Osteoblast (primary cell): ENCODE data around the gene TACC2. TPM values are rescaled to one million over a fixed set of nuclear protein-coding genes. Genes with fewer than 3 reads are reported as not detected.
A peak's percentile ranks its signal among the peaks of the same experiment; 100 is the strongest.

Experiments used
- DNase-seq: peaks from one replicate; pipeline ENCODE4 v3.0.0; 2011; ENCODE audit warnings: low spot score, mixed read lengths; ENCODE audit not compliant: insufficient read length; ENCODE audit errors: missing footprints
- H2AFZ ChIP-seq: 2 replicates; pipeline ENCODE4 v1.6.0; 2011; ENCODE audit warnings: mild to moderate bottlenecking, low read length
- H3K27ac ChIP-seq: 2 replicates; pipeline ENCODE4 v1.5.1; 2011; ENCODE audit warnings: mild to moderate bottlenecking, low read depth, low read length, moderate library complexity
- H3K27me3 ChIP-seq: 2 replicates; pipeline ENCODE4 v1.6.0; 2012; ENCODE audit warnings: mild to moderate bottlenecking, control low read depth, inconsistent platforms, low read length, moderate library complexity; ENCODE audit not compliant: insufficient read depth
- H3K36me3 ChIP-seq: 2 replicates; pipeline ENCODE4 v1.5.1; 2011; ENCODE audit warnings: mild to moderate bottlenecking, low read length, control low read depth, moderate library complexity; ENCODE audit not compliant: insufficient read depth
- H3K4me1 ChIP-seq: 2 replicates; pipeline ENCODE4 v1.5.1; 2011; ENCODE audit warnings: mild to moderate bottlenecking, low read length, control low read depth, moderate library complexity; ENCODE audit not compliant: insufficient read depth
- H3K4me2 ChIP-seq: 2 replicates; pipeline ENCODE4 v1.6.0; 2011; ENCODE audit warnings: mild to moderate bottlenecking, low read length; ENCODE audit not compliant: insufficient read depth
- H3K4me3 ChIP-seq: fragments of 200-600 bp; sonication (generic); 3 replicates; pipeline ENCODE4 v1.5.1; 2012; ENCODE audit warnings: mild to moderate bottlenecking, low read length, inconsistent platforms; ENCODE audit not compliant: insufficient read depth
- H3K79me2 ChIP-seq: 2 replicates; pipeline ENCODE4 v1.6.0; 2012; ENCODE audit warnings: mild to moderate bottlenecking, low read length, control low read depth, inconsistent platforms; ENCODE audit not compliant: insufficient read depth
- H3K9me3 ChIP-seq: 2 replicates; pipeline ENCODE4 v1.5.1; 2011; ENCODE audit warnings: low read depth, low read length, control low read depth
- H4K20me1 ChIP-seq: 2 replicates; pipeline ENCODE4 v1.6.0; 2012; ENCODE audit warnings: mild to moderate bottlenecking, low read length, control low read depth; ENCODE audit not compliant: insufficient read depth
- total RNA-seq: library from RNA; depleted of rRNA; stranded (reverse); fragments of >200 nt; gene quantifications from 2 replicates; pipeline ENCODE4 v1.2.3, GENCODE V29; 2012
- TF ChIP-seq, protein P1 (sequence below): IDR thresholded peaks from 2 replicates; pipeline ENCODE4 v1.5.1; 2011; ENCODE audit warnings: mild to moderate bottlenecking, low read depth, low read length, moderate library complexity; ENCODE audit errors: extremely low read depth

Gene TACC2
- total RNA-seq, 1 donor, result 5.8 TPM

DNA sequence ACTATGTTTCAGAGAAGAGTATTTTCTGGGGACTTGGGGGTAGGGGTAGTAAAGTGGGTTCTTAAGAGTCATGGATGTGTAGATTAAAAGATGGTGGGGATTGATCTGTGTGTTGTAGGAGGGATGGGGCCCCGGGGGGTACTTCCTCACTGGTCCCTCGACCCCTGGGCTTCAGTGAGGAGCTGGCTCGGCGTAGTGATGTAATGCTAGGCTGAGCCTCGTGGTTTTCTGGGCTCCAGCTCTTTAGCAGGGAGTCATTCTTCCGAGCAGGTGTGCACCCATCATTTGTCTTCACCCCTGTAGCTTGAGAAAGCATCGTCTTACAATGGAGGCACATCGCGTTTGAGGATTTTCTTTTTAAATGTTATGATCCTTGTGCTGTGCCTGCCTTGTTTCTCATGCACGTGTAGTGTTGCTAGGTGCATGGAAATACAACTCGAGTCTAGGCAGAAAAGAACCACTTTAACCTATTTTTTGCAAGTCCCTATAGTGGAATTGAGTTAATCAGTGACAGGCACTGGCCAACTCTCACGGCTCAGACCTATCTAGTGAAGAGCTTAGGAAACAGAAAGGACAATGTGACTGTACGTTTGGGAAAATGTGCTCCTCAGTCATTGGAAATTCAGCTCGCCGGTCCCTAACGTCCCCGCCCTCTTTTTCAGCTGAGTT lies 176.0 kb downstream of the TACC2 start:
- H2AFZ ChIP-seq, result no peak overlapping the region
- H3K27ac ChIP-seq, result no peak overlapping the region
- TF ChIP-seq, protein P1, sequence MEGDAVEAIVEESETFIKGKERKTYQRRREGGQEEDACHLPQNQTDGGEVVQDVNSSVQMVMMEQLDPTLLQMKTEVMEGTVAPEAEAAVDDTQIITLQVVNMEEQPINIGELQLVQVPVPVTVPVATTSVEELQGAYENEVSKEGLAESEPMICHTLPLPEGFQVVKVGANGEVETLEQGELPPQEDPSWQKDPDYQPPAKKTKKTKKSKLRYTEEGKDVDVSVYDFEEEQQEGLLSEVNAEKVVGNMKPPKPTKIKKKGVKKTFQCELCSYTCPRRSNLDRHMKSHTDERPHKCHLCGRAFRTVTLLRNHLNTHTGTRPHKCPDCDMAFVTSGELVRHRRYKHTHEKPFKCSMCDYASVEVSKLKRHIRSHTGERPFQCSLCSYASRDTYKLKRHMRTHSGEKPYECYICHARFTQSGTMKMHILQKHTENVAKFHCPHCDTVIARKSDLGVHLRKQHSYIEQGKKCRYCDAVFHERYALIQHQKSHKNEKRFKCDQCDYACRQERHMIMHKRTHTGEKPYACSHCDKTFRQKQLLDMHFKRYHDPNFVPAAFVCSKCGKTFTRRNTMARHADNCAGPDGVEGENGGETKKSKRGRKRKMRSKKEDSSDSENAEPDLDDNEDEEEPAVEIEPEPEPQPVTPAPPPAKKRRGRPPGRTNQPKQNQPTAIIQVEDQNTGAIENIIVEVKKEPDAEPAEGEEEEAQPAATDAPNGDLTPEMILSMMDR, result no peak
- H3K4me1 ChIP-seq, result peaks cover 9% of the 10 kb centered on the region
- DNase-seq, result peak; percentile 44
- no peaks in the 10 kb centered on the region for H3K36me3 ChIP-seq
- no peaks in the 10 kb centered on the region for H3K9me3 ChIP-seq
- H3K79me2 ChIP-seq, result peaks cover 2% of the 10 kb centered on the region
- peaks cover 31% of the 10 kb centered on the region for H4K20me1 ChIP-seq
- H3K27me3 ChIP-seq, result no peaks in the 10 kb centered on the region
- H3K4me2 ChIP-seq, result no peak overlapping the region
- H3K4me3 ChIP-seq, result no peak overlapping the region

DNA sequence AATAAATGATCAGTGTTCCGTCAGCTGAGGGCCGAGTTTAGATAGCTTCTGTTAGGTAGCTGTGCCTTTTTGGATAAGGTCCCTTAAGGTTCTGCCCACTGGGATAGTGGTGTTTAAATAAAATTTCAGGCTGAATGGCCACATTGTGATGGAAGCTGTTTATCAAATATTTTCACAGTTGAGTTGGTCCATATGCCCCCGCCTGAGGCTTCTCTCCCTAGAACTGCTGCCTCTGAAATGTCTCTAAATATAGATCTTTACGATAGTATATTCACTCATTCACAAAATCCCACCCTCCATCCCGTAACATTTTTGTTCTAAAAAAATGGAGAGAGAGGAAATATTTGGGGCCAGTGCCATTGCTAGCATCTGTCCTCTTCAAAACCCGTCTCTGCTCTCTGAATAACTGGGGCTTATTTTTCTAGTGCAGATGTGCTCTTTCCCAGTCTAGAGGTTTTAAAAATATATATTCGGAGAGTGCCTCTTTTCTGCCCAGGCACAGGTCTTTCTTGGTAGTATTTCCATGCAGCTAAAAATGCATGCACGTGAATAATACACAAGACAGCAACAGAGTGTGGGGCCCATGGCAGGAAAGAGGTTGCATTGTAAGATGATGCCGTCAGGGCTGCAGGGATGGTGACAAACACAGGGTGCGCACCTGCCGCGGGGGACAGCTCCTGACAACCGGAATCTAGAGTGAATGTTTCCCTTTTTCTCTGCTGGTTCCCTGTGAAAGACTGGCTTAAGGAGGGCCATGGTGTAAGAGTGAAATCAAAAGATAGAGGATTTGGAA lies 176.7 kb downstream of the TACC2 start:
- H3K4me2 ChIP-seq, result no peak overlapping the region
- H3K27me3 ChIP-seq, result no peaks in the 10 kb centered on the region
- DNase-seq, result peak; percentile 31
- TF ChIP-seq, protein P1, result no peak
- no peak overlapping the region for H2AFZ ChIP-seq
- H4K20me1 ChIP-seq, result peaks cover 31% of the 10 kb centered on the region
- H3K4me1 ChIP-seq, result peaks cover 9% of the 10 kb centered on the region
- no peaks in the 10 kb centered on the region for H3K36me3 ChIP-seq
- H3K79me2 ChIP-seq, result peaks cover 2% of the 10 kb centered on the region
- H3K27ac ChIP-seq, result no peak overlapping the region
- H3K4me3 ChIP-seq, result no peak overlapping the region
- H3K9me3 ChIP-seq, result no peaks in the 10 kb centered on the region

DNA sequence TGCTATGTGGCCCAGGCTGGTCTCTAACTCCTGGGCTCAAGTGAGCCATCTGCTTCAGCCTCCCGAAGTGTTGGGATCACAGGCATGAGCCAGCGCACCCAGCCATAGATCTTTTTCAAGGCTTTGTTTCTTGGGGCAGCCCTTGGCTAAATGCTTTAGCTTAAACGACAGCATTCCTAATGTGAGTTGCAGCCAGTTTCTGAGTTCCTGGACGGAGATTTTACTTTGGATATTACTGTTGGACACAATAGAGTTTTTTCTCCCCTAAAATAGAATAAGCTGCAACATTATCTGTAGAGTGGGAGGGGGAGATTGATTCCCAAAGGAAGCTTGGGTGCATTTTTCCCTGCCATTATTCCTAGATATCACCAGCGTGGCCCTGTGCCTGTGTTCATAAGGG lies 179.1 kb downstream of the TACC2 start:
- H3K4me3 ChIP-seq, result no peak overlapping the region
- no peak overlapping the region for H3K27ac ChIP-seq
- no peaks in the 10 kb centered on the region for H3K27me3 ChIP-seq
- DNase-seq, result no peak
- no peak overlapping the region for H3K4me2 ChIP-seq
- TF ChIP-seq, protein P1, result no peak
- H4K20me1 ChIP-seq, result peaks cover 18% of the 10 kb centered on the region
- no peaks in the 10 kb centered on the region for H3K36me3 ChIP-seq
- H3K9me3 ChIP-seq, result no peaks in the 10 kb centered on the region
- no peak overlapping the region for H2AFZ ChIP-seq
- peaks cover 2% of the 10 kb centered on the region for H3K79me2 ChIP-seq
- peaks cover 6% of the 10 kb centered on the region for H3K4me1 ChIP-seq
